Cardiac atrium fibroblast (primary cell): ENCODE results near the gene NDE1. TPM values are rescaled to one million over a fixed set of nuclear protein-coding genes. Genes with fewer than 3 reads are reported as not detected.

ENCODE experiments used
- total RNA-seq: library from RNA; depleted of rRNA; stranded (reverse); fragments of >200 nt; gene quantifications from 2 replicates; pipeline ENCODE4 v1.2.3, GENCODE V29; 2015

Gene NDE1, protein sequence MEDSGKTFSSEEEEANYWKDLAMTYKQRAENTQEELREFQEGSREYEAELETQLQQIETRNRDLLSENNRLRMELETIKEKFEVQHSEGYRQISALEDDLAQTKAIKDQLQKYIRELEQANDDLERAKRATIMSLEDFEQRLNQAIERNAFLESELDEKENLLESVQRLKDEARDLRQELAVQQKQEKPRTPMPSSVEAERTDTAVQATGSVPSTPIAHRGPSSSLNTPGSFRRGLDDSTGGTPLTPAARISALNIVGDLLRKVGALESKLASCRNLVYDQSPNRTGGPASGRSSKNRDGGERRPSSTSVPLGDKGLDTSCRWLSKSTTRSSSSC
- 19.4 and 51.8 TPM in 2 replicates for total RNA-seq

GRCh38 chr16:15650019-15650697 lies at the start of gene NDE1:
NDE1 (plus strand) TSS chr16:15650245; CDS start chr16:15664779, 14,534 bp downstream.

DNA sequence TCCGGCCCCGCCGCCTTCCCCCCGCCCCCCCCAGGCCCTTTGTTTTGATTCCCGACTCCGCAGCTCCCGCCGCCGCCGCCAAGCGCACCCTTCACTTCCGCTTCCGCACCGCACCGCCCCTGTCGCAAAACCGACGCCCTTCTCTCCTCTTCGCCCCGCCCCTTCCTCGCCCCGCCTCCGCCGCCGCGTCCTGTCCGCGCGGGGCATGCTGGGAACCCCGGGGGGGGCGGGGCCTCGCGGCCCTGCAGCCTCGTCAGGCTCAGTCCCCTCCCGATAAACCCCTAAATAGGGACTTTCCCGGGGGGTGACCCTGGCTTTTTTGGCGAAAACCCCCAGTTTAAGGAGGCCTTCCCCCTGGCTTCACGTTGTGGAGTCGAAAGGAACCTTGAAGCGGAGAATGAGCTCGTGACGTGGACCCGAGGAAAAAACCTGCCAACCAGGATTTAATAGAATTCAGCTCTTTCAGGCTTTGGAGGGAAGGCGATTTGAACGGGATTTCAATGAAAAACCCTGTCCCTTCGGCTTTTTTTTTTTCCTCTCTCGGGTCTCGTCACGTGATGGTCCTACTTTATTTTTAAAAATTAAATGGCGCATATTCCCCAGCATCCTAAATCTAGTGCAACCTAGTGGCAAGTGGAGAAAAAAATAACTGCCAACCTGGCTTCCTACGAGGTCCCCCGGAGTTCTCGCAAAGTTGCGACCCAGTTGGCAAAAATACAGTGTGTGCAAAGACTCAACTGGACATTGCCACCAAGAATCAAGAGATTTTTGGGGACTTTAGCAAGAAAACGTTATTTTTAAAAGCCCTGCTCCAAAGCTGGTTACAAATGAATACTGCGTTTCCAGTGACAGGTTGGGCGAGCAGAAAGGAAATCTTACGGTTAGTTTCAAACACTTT lies 6.7 kb upstream of the NDE1 start, which contains the start of gene MARF1:
Gene MARF1, minus strand, starts transcription at position 107 of the 898 bp plus-strand sequence. CDS start 3,921 bp downstream, outside the sequence.

Other genes starting within 250 kb of the NDE1 start
- 23.1 and 37.7 TPM in 2 replicates for gene BMERB1, start 215.7 kb upstream of the NDE1 start, total RNA-seq
- gene MARF1, start 7.1 kb upstream of the NDE1 start, total RNA-seq = 10.5 and 25.3 TPM in 2 replicates
- gene MYH11, start 206.8 kb downstream of the NDE1 start, total RNA-seq = 0.16 and 0.18 TPM in 2 replicates
- 33.2 and 52.2 TPM in 2 replicates for gene CEP20, start 238.4 kb downstream of the NDE1 start, total RNA-seq